WERI-Rb-1 (cell line): ENCODE results near the gene GDF9.

Experiments used
- DNase-seq: peaks from one replicate; pipeline ENCODE4 v3.0.0-alpha.2; 2020
- H3K27ac ChIP-seq: fragments of 250-450 bp; sonication (Bioruptor Pico); 2 replicates; pipeline ENCODE4 v1.5.1; 2020; ENCODE audit warnings: mild to moderate bottlenecking, moderate library complexity
- H3K27me3 ChIP-seq: fragments of 250-450 bp; sonication (Bioruptor Pico); 2 replicates; pipeline ENCODE4 v1.5.1; 2021; ENCODE audit warnings: mild to moderate bottlenecking, low read depth, moderate library complexity; ENCODE audit not compliant: insufficient read depth, severe bottlenecking
- H3K36me3 ChIP-seq: fragments of 250-450 bp; sonication (Bioruptor Pico); 2 replicates; pipeline ENCODE4 v1.5.1; 2020; ENCODE audit warnings: mild to moderate bottlenecking, moderate library complexity
- H3K4me3 ChIP-seq: 2 replicates; pipeline ENCODE4 v1.5.1; 2011; ENCODE audit warnings: low read depth, mild to moderate bottlenecking, control low read depth, low read length
- H3K9me3 ChIP-seq: fragments of 250-450 bp; sonication (Bioruptor Pico); 2 replicates; pipeline ENCODE4 v1.5.1; 2021; ENCODE audit warnings: mild to moderate bottlenecking, moderate library complexity; ENCODE audit not compliant: severe bottlenecking
- CTCF ChIP-seq: IDR thresholded peaks from 2 replicates; pipeline ENCODE4 v1.5.1; 2011; ENCODE audit warnings: low read depth, mild to moderate bottlenecking, control low read depth, inconsistent platforms, low read length

The GDF9 gene

GRCh38 chr5:132836852-132837251, 29.4 kb downstream of the GDF9 start:
- DNase-seq = no peak
- no peaks in the 10 kb centered on the region for H3K9me3 ChIP-seq
- no peak overlapping the region for H3K4me3 ChIP-seq
- no peaks in the 10 kb centered on the region for H3K27me3 ChIP-seq
- TF ChIP-seq CTCF = no peak
- no peaks in the 10 kb centered on the region for H3K36me3 ChIP-seq
- no peak overlapping the region for H3K27ac ChIP-seq

- Histone ChIP-seq H3K4me3 (no peak overlapping the region), H3K36me3 (no peaks in the 10 kb centered on the region; the same call in 1 of the 2 replicates), H3K9me3 (no peaks in the 10 kb centered on the region), H3K27ac (no peak overlapping the region), H3K27me3 (no peaks in the 10 kb centered on the region)
- no peak for TF ChIP-seq CTCF
- no peak for DNase-seq
Observed at GRCh38 chr5:132834057-132834456, 32.2 kb downstream of the GDF9 start.

GRCh38 chr5:132832612-132833011, 33.7 kb downstream of the GDF9 start:
- TF ChIP-seq CTCF = no peak

GRCh38 chr5:132831095-132831860, 35.0 kb downstream of the GDF9 start:
- no peaks in the 10 kb centered on the region for H3K9me3 ChIP-seq
- DNase-seq = no peak
- no peaks in the 10 kb centered on the region; the same call in none of the 2 replicates for H3K36me3 ChIP-seq
- no peaks in the 10 kb centered on the region for H3K27me3 ChIP-seq
- TF ChIP-seq CTCF = no peak
- H3K27ac ChIP-seq = peak overlapping the region; percentile 94
- peak overlapping the region; percentile 62 for H3K4me3 ChIP-seq

More at GRCh38 chr5:132832612-132833011, 33.7 kb downstream of the GDF9 start:
- Histone ChIP-seq H3K9me3 (no peaks in the 10 kb centered on the region), H3K36me3 (no peaks in the 10 kb centered on the region; the same call in 1 of the 2 replicates), H3K27ac (no peak overlapping the region), H3K4me3 (no peak overlapping the region), H3K27me3 (no peaks in the 10 kb centered on the region)
- DNase-seq = no peak

- no peaks in the 10 kb centered on the region for H3K9me3 ChIP-seq
- H3K36me3 ChIP-seq = no peaks in the 10 kb centered on the region; the same call in none of the 2 replicates
- peak; percentile 78 for DNase-seq
- TF ChIP-seq CTCF = no peak
- H3K27me3 ChIP-seq = no peaks in the 10 kb centered on the region
- H3K27ac ChIP-seq = peak within 1 kb of the TSS; percentile 94
- H3K4me3 ChIP-seq = peak within 1 kb of the TSS; percentile 62
Observed at GRCh38 chr5:132830436-132831094, 35.7 kb downstream of the GDF9 start, which contains the start of gene SHROOM1. SHROOM1 (minus strand) TSS chr5:132830647; CDS start chr5:132826140, 4,507 bp downstream.
